Measurements from ENCODE around the gene SNX2.

DNA sequence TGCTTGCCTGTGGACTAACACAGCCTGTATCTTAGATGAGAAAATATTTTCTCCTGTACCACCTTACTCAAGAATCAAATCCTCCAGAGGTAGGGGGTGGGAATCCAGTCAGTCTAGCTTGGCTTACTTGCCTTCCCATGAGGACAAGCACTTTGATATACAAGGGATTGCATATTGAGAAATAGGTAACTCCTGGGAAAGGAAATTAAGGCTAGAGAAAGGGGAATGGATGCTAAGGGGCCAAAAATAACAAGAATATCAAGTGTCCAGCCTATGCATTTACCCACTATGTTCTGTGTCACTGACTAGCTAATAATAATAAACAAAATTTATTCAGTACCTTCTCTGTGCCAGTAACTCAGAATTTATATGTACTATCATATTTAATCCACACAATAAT, 21.4 kb upstream of the SNX2 start:
- TF ChIP-seq POLR2A (IDR thresholded peaks at IDR 0.05) = no peak
- TF ChIP-seq, protein P1, sequence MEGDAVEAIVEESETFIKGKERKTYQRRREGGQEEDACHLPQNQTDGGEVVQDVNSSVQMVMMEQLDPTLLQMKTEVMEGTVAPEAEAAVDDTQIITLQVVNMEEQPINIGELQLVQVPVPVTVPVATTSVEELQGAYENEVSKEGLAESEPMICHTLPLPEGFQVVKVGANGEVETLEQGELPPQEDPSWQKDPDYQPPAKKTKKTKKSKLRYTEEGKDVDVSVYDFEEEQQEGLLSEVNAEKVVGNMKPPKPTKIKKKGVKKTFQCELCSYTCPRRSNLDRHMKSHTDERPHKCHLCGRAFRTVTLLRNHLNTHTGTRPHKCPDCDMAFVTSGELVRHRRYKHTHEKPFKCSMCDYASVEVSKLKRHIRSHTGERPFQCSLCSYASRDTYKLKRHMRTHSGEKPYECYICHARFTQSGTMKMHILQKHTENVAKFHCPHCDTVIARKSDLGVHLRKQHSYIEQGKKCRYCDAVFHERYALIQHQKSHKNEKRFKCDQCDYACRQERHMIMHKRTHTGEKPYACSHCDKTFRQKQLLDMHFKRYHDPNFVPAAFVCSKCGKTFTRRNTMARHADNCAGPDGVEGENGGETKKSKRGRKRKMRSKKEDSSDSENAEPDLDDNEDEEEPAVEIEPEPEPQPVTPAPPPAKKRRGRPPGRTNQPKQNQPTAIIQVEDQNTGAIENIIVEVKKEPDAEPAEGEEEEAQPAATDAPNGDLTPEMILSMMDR (IDR thresholded peaks at IDR 0.05) = no peak
